Neural progenitor cell (in vitro differentiated cells): Measurements from ENCODE around the gene ARHGAP9. TPM values are rescaled to one million over a fixed set of nuclear protein-coding genes. Genes with fewer than 3 reads are reported as not detected.
A peak's percentile ranks its signal among the peaks of the same experiment; 100 is the strongest.

Experiments
- DNase-seq: peaks from one replicate; pipeline ENCODE4 v3.0.0-alpha.2; 2016; ENCODE audit warnings: low spot score
- H2AFZ ChIP-seq: fragments of 200-600 bp; sonication (generic); replicated peaks from 2 replicates; pipeline ENCODE4 v1.6.1; 2016; ENCODE audit warnings: antibody characterized with exemption
- H3F3A ChIP-seq: fragments of 200-600 bp; sonication (generic); 2 replicates; pipeline ENCODE4 v1.6.1; 2016; ENCODE audit warnings: antibody characterized with exemption, low read depth
- H3K27ac ChIP-seq: fragments of 200-600 bp; sonication (generic); 2 replicates; pipeline ENCODE4 v1.5.1; 2016; ENCODE audit warnings: mild to moderate bottlenecking
- H3K27me3 ChIP-seq: fragments of 200-600 bp; sonication (generic); 2 replicates; pipeline ENCODE4 v1.6.1; 2016; ENCODE audit warnings: mild to moderate bottlenecking, moderate library complexity
- H3K36me3 ChIP-seq: fragments of 200-600 bp; sonication (generic); 2 replicates; pipeline ENCODE4 v1.5.1; 2016
- H3K4me1 ChIP-seq: fragments of 200-600 bp; sonication (generic); 2 replicates; pipeline ENCODE4 v1.6.1; 2016; ENCODE audit warnings: mixed run types
- H3K4me2 ChIP-seq: fragments of 200-600 bp; sonication (generic); 2 replicates; pipeline ENCODE4 v1.6.1; 2016
- H3K4me3 ChIP-seq: fragments of 200-600 bp; sonication (generic); 2 replicates; pipeline ENCODE4 v1.5.1; 2016
- H3K79me2 ChIP-seq: fragments of 200-600 bp; sonication (generic); 2 replicates; pipeline ENCODE4 v1.6.1; 2016; ENCODE audit warnings: low read depth
- H3K9ac ChIP-seq: fragments of 200-600 bp; sonication (generic); 2 replicates; pipeline ENCODE4 v1.6.1; 2016
- H3K9me3 ChIP-seq: fragments of 200-600 bp; sonication (generic); 2 replicates; pipeline ENCODE4 v1.5.1; 2016; ENCODE audit warnings: low read depth
- H4K20me1 ChIP-seq: fragments of 200-600 bp; sonication (generic); 2 replicates; pipeline ENCODE4 v1.6.1; 2016; ENCODE audit warnings: low read depth
- H3K27ac Mint-ChIP-seq: 3 replicates; pipeline ENCODE4 v1.8.0; 2021; ENCODE audit warnings: mixed read lengths
- H3K27me3 Mint-ChIP-seq: 2 replicates; pipeline ENCODE4 v1.8.0; 2022; ENCODE audit warnings: low read depth, mild to moderate bottlenecking, inconsistent platforms, moderate library complexity, mixed read lengths; ENCODE audit not compliant: insufficient read depth
- H3K36me3 Mint-ChIP-seq: 3 replicates; pipeline ENCODE4 v1.8.0; 2021; ENCODE audit warnings: mixed read lengths
- H3K4me1 Mint-ChIP-seq: 3 replicates; pipeline ENCODE4 v1.8.0; 2021; ENCODE audit warnings: mixed read lengths
- H3K4me3 Mint-ChIP-seq: 3 replicates; pipeline ENCODE4 v1.8.0; 2021; ENCODE audit warnings: mild to moderate bottlenecking, moderate library complexity, mixed read lengths
- H3K9me3 Mint-ChIP-seq: 3 replicates; pipeline ENCODE4 v1.8.0; 2020; ENCODE audit warnings: mixed read lengths
- EZH2 ChIP-seq: fragments of 200-600 bp; sonication (generic); IDR thresholded peaks from 2 replicates; pipeline ENCODE4 v1.6.1; 2017; ENCODE audit warnings: antibody characterized with exemption, mild to moderate bottlenecking, moderate library complexity
- EZH2phosphoT487 ChIP-seq: fragments of 200-600 bp; sonication (generic); IDR thresholded peaks from 2 replicates; pipeline ENCODE4 v1.6.1; 2017; ENCODE audit warnings: antibody characterized with exemption
- total RNA-seq: library from RNA; depleted of rRNA; stranded (reverse); fragments of >200 nt; gene quantifications from 2 replicates; pipeline ENCODE4 v1.2.3, GENCODE V29; 2015; ENCODE audit warnings: low replicate concordance
- TF ChIP-seq, protein P1 (sequence below): fragments of 200-600 bp; sonication (generic); IDR thresholded peaks from 2 replicates; pipeline ENCODE4 v1.5.1; 2017; ENCODE audit warnings: antibody characterized with exemption, mild to moderate bottlenecking

Gene ARHGAP9
- total RNA-seq, 1 donor from 2014 or later: not detected

DNA sequence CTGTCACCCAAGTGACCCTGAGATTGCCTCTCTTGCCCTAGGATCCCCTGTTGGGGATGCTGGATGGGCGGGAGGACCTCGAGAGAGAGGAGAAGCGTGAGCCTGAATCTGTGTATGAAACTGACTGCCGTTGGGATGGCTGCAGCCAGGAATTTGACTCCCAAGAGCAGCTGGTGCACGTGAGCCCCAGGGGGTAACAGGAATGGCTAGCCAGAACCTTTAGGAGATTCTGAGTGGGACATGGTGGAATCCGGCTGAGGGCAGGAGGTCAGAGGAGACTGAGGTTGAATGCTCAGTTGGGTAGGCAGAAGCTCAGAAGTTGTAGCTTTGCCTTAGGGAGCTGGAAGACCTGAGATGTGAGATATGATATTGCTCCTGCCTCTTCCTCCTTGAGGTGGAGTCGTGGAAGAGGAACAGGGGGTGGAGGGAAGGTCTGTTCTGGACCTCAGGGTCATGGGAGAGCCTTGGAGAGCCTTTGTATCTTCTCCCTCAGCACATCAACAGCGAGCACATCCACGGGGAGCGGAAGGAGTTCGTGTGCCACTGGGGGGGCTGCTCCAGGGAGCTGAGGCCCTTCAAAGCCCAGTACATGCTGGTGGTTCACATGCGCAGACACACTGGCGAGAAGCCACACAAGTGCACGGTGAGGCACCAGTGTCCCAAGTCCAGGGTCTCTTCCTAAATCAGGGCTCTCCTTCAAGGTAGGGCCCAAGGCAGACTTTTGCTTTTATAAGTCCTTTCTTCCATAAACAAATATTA lies 13.7 kb downstream of the ARHGAP9 start:
- Mint-ChIP-seq H3K4me1 (peaks cover 15% of the 10 kb centered on the region), H3K4me3 (peak overlapping the region; percentile 11), H3K9me3 (no peaks in the 10 kb centered on the region), H3K27me3 (peaks cover 38% of the 10 kb centered on the region), H3K27ac (no peak overlapping the region), H3K36me3 (no peaks in the 10 kb centered on the region)
- Histone ChIP-seq H3K79me2 (no peaks in the 10 kb centered on the region), H3K9ac (no peak overlapping the region), H3K27ac (no peak overlapping the region), H3K27me3 (peaks cover 10% of the 10 kb centered on the region), H3K4me2 (no peak overlapping the region), H4K20me1 (peaks cover 11% of the 10 kb centered on the region), H2AFZ (no peak overlapping the region), H3K36me3 (no peaks in the 10 kb centered on the region), H3K4me3 (no peak overlapping the region), H3K4me1 (peaks cover 6% of the 10 kb centered on the region), H3F3A (peaks cover 20% of the 10 kb centered on the region), H3K9me3 (no peaks in the 10 kb centered on the region)
- no peak for DNase-seq
- TF ChIP-seq EZH2phosphoT487: no peak
- TF ChIP-seq EZH2: no peak

DNA sequence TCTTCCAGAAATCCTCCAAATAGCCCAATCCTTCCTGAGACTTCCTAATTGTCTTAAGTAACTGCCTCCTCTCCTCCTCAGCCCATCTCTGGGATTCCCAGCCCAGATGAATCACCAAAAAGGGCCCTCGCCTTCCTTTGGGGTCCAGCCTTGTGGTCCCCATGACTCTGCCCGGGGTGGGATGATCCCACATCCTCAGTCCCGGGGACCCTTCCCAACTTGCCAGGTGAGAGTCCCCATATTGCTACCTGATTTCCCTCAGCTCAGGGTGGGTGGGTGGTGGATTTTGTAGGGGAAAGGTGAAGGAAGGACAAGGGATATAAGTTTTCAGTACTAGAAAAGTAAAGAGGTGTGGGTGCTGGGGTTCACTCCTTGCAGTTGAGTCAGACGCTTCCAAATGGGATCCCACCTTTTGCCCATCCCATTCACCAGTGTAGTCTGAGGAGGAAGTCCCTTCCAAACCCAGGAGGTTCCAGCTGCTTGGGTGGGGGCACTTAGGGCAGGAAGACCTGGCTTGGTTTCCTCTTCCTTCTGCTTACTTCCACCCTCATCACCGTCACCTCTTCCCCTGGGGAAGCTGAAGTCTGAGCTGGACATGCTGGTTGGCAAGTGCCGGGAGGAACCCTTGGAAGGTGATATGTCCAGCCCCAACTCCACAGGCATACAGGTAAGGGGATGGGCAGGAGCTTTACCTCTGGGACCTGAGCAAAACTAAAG lies 14.5 kb downstream of the ARHGAP9 start:
- Histone ChIP-seq H3K9me3 (no peaks in the 10 kb centered on the region), H2AFZ (no peak overlapping the region), H3K36me3 (no peaks in the 10 kb centered on the region), H3K4me1 (peaks cover 14% of the 10 kb centered on the region), H3K27ac (no peak overlapping the region), H3K79me2 (no peaks in the 10 kb centered on the region), H3K4me2 (no peak overlapping the region), H3K27me3 (peaks cover 14% of the 10 kb centered on the region), H3K4me3 (no peak overlapping the region), H4K20me1 (peaks cover 18% of the 10 kb centered on the region), H3K9ac (no peak overlapping the region), H3F3A (peaks cover 27% of the 10 kb centered on the region)
- H3K27me3 Mint-ChIP-seq: peaks cover 42% of the 10 kb centered on the region
- H3K36me3 Mint-ChIP-seq: no peaks in the 10 kb centered on the region
- no peak for DNase-seq
- H3K27ac Mint-ChIP-seq: no peak overlapping the region
- H3K9me3 Mint-ChIP-seq: no peaks in the 10 kb centered on the region
- TF ChIP-seq EZH2 (no peak), EZH2phosphoT487 (no peak)
- TF ChIP-seq, protein P1, sequence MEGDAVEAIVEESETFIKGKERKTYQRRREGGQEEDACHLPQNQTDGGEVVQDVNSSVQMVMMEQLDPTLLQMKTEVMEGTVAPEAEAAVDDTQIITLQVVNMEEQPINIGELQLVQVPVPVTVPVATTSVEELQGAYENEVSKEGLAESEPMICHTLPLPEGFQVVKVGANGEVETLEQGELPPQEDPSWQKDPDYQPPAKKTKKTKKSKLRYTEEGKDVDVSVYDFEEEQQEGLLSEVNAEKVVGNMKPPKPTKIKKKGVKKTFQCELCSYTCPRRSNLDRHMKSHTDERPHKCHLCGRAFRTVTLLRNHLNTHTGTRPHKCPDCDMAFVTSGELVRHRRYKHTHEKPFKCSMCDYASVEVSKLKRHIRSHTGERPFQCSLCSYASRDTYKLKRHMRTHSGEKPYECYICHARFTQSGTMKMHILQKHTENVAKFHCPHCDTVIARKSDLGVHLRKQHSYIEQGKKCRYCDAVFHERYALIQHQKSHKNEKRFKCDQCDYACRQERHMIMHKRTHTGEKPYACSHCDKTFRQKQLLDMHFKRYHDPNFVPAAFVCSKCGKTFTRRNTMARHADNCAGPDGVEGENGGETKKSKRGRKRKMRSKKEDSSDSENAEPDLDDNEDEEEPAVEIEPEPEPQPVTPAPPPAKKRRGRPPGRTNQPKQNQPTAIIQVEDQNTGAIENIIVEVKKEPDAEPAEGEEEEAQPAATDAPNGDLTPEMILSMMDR: no peak
- peak overlapping the region; percentile 31 for H3K4me3 Mint-ChIP-seq
- peaks cover 19% of the 10 kb centered on the region for H3K4me1 Mint-ChIP-seq

DNA sequence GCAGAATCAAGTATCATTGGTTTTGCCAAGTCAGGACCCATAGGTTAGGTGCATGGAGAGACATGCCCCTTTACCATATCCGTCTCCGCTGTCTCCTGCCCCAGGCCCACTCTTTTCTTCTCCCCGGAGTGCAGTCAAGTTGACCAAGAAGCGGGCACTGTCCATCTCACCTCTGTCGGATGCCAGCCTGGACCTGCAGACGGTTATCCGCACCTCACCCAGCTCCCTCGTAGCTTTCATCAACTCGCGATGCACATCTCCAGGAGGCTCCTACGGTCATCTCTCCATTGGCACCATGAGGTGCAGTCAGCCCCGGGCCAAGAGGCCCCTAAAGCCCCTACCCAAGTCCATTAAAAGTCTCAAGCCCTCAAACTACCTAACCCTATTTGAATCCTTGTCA lies 15.1 kb downstream of the ARHGAP9 start:
- Histone ChIP-seq H2AFZ (no peak overlapping the region), H3K27me3 (peaks cover 16% of the 10 kb centered on the region), H3K9me3 (no peaks in the 10 kb centered on the region), H3K4me3 (no peak overlapping the region), H3K9ac (no peak overlapping the region), H3K36me3 (no peaks in the 10 kb centered on the region), H4K20me1 (peaks cover 20% of the 10 kb centered on the region), H3K27ac (no peak overlapping the region), H3K4me2 (no peak overlapping the region), H3K79me2 (no peaks in the 10 kb centered on the region), H3F3A (peaks cover 30% of the 10 kb centered on the region), H3K4me1 (peaks cover 16% of the 10 kb centered on the region)
- Mint-ChIP-seq H3K36me3 (no peaks in the 10 kb centered on the region), H3K27ac (no peak overlapping the region), H3K9me3 (no peaks in the 10 kb centered on the region), H3K27me3 (peaks cover 45% of the 10 kb centered on the region), H3K4me1 (peaks cover 20% of the 10 kb centered on the region), H3K4me3 (peak overlapping the region; percentile 31)
- no peak for TF ChIP-seq EZH2phosphoT487
- no peak for TF ChIP-seq EZH2
- TF ChIP-seq, protein P1: no peak
- DNase-seq: no peak

DNA sequence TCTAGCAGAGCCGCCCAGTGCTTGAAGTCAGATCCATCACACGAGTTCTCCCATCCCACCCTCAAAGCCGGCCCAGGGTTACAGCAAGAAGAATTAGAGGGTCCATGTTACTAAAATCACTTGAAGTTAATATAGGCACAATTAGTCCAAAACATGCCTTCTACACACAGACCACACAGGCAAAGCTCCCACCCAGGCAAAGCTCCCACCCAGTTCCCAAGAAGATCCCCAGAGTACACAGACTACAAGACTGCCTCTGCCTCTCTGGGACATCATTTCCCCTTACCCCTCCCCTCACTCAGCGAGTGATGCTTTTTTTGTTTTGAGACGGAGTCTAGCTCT lies 16.8 kb downstream of the ARHGAP9 start:
- Mint-ChIP-seq H3K4me3 (peak overlapping the region; percentile 82), H3K4me1 (peaks cover 30% of the 10 kb centered on the region), H3K27ac (no peak overlapping the region), H3K9me3 (no peaks in the 10 kb centered on the region), H3K27me3 (peaks cover 44% of the 10 kb centered on the region), H3K36me3 (no peaks in the 10 kb centered on the region)
- no peak overlapping the region for H3K4me2 ChIP-seq
- no peak for TF ChIP-seq EZH2phosphoT487
- no peak for TF ChIP-seq EZH2
- TF ChIP-seq, protein P1: no peak
- no peaks in the 10 kb centered on the region for H3K36me3 ChIP-seq
- H4K20me1 ChIP-seq: peaks cover 20% of the 10 kb centered on the region
- peaks cover 16% of the 10 kb centered on the region for H3K27me3 ChIP-seq
- H3K9me3 ChIP-seq: no peaks in the 10 kb centered on the region
- no peak overlapping the region for H2AFZ ChIP-seq
- no peak overlapping the region for H3K27ac ChIP-seq
- peaks cover 19% of the 10 kb centered on the region for H3K4me1 ChIP-seq
- peaks cover 33% of the 10 kb centered on the region for H3F3A ChIP-seq
- DNase-seq: no peak
- H3K9ac ChIP-seq: no peak overlapping the region
- no peak overlapping the region for H3K4me3 ChIP-seq
- no peaks in the 10 kb centered on the region for H3K79me2 ChIP-seq
